RPMI8226 (cell line): ENCODE measurements around the gene PCDHA13.
A peak's percentile ranks its signal among the peaks of the same experiment; 100 is the strongest.
"Not testable (repeated sequence)": the region's sequence is repeated elsewhere in the genome, so short reads cannot be mapped to it uniquely, and the experiment has no call there.

Source experiments
- DNase-seq: peaks from one replicate; pipeline ENCODE4 v3.0.0-alpha.2; 2015

Gene PCDHA13

DNA sequence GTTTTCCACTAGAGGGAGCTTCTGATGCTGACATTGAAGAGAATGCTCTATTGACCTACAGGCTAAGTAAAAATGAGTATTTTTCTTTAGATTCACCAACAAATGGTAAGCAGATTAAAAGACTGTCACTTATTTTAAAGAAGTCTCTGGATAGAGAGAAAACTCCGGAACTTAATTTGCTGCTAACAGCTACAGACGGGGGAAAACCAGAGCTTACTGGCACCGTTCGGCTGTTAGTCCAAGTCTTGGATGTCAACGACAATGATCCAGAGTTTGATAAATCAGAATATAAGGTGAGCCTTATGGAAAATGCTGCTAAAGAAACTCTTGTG, 12.4 kb upstream of the PCDHA13 start:
- no peak for DNase-seq

DNA sequence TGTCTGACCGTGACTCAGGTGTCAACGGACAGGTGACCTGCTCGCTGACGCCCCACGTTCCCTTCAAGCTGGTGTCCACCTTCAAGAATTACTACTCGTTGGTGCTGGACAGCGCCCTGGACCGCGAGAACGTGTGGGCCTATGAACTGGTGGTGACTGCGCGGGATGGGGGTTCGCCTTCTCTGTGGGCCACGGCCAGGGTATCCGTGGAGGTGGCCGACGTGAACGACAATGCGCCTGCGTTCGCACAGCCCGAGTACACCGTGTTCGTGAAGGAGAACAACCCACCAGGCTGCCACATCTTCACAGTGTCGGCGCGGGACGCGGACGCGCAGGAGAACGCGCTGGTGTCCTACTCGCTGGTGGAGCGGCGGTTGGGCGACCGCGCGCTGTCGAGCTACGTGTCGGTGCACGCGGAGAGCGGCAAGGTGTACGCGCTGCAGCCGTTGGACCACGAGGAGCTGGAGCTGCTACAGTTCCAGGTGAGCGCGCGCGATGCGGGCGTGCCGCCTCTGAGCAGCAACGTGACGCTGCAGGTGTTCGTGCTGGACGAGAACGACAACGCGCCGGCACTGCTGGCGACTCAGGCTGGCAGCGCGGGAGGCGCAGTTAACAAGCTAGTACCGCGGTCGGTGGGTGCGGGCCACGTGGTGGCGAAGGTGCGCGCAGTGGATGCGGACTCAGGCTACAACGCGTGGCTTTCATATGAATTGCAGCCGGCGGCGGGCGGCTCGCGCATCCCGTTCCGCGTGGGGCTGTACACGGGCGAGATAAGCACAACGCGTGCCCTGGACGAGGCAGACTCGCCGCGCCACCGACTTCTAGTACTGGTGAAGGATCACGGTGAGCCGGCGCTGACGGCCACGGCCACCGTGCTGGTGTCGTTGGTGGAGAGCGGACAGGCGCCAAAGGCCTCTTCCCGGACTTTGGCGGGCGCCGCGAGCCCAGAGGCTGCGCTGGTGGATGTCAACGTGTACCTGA, 11.4 kb upstream of the PCDHA13 start:
- no peak for DNase-seq

DNA sequence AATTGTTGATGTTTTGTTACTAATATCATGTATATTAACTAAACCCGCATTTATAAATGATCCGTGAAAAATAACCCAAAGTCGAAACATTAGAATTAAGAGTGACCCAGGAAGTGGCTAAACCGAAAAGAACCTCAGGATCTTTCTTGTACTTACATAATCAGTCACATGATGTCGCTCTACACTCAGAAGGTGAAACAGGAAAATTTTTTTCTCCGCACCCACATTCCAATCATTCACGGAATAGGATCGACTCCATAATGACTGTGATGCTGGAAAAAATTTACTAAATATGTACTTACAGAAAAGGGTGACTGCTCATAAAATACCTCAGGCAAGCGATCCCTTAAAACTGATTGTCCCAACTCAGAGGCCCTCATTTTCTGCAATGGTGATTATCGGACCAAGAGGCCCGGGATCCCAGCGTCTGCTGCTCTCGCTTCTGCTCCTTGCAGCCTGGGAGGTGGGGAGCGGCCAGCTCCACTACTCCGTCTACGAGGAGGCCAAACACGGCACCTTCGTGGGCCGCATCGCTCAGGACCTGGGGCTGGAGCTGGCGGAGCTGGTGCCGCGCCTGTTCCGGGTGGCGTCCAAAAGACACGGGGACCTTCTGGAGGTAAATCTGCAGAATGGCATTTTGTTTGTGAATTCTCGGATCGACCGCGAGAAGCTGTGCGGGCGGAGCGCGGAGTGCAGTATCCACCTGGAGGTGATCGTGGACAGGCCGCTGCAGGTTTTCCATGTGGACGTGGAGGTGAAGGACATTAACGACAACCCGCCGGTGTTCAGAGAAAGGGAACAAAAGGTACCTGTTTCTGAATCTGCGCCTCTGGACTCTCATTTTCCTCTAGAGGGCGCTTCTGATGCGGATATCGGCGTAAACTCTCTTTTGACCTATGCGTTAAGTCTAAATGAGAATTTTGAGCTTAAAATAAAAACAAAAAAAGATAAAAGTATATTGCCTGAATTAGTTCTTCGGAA, 6.5 kb upstream of the PCDHA13 start, which contains the start of gene PCDHA12:
PCDHA12 (plus strand) TSS at position 224 of the 981 bp plus-strand sequence; CDS start at position 389, 165 bp downstream.
- DNase-seq = no peak

DNA sequence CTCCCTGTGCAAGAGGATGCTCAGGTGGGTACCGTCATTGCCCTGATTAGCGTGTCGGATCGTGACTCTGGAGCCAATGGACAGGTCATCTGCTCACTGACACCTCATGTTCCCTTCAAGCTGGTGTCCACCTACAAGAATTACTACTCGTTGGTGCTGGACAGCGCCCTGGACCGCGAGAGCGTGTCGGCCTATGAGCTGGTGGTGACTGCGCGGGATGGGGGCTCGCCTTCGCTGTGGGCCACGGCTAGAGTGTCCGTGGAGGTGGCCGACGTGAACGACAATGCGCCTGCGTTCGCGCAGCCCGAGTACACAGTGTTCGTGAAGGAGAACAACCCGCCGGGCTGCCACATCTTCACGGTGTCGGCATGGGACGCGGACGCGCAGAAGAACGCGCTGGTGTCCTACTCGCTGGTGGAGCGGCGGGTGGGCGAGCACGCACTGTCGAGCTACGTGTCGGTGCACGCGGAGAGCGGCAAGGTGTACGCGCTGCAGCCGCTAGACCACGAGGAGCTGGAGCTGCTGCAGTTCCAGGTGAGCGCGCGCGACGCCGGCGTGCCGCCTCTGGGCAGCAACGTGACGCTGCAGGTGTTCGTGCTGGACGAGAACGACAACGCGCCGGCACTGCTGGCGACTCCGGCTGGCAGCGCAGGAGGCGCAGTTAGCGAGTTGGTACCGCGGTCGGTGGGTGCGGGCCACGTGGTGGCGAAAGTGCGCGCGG, 5.2 kb upstream of the PCDHA13 start:
- not testable (repeated sequence) for DNase-seq

DNA sequence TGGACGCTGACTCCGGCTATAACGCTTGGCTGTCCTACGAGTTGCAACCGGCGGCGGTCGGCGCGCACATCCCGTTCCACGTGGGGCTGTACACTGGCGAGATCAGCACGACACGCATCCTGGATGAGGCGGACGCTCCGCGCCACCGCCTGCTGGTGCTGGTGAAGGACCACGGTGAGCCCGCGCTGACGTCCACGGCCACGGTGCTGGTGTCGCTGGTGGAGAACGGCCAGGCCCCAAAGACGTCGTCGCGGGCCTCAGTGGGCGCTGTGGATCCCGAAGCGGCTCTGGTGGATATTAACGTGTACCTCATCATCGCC, 4.7 kb upstream of the PCDHA13 start:
- DNase-seq = no peak

DNA sequence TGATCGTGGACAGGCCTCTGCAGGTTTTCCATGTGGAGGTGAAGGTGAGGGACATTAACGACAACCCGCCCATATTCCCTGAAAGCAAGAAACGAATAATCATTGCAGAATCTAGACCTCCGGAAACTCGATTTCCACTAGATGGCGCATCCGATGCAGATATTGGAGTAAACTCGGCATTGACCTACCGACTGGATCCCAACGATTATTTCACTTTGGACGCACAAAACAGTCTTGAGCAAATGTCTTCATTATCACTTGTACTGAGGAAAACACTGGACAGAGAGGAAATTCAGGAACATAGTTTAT, 621 bp downstream of the PCDHA13 start:
- no peak for DNase-seq

DNA sequence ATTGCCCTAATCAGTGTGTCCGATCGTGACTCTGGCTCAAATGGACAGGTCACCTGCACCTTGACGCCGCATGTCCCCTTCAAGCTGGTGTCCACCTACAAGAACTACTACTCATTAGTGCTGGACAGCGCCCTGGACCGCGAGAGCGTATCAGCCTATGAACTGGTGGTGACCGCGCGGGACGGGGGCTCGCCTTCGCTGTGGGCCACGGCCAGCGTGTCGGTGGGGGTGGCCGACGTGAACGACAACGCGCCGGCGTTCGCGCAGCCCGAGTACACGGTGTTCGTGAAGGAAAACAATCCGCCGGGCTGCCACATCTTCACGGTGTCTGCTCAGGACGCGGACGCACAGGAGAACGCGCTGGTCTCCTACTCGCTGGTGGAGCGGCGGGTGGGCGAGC, 1.4 kb downstream of the PCDHA13 start:
- DNase-seq = no peak

DNA sequence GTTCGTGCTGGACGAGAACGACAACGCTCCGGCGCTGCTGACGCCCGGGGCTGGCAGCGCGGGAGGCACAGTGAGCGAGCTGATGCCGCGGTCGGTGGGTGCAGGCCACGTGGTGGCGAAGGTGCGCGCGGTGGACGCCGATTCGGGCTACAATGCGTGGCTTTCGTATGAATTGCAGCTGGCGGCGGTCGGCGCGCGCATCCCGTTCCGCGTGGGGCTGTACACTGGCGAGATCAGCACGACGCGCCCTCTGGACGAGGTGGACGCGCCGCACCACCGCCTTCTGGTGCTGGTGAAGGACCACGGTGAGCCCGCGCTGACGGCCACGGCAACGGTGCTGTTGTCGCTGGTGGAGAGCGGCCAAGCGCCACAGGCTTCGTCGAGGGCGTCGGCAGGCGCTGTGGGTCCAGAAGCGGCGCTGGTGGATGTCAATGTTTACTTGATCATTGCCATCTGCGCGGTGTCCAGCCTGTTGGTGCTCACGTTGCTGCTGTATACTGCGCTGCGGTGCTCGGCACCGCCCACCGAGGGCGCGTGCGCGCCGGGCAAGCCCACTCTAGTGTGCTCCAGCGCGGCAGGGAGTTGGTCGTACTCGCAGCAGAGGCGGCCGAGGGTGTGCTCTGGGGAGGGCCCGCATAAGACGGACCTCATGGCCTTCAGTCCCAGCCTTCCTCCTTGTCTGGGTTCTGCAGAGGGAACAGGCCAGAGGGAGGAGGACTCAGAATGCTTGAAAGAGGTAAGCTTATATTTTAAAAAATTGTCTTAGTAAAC, 2.2 kb downstream of the PCDHA13 start:
- no peak for DNase-seq

DNA sequence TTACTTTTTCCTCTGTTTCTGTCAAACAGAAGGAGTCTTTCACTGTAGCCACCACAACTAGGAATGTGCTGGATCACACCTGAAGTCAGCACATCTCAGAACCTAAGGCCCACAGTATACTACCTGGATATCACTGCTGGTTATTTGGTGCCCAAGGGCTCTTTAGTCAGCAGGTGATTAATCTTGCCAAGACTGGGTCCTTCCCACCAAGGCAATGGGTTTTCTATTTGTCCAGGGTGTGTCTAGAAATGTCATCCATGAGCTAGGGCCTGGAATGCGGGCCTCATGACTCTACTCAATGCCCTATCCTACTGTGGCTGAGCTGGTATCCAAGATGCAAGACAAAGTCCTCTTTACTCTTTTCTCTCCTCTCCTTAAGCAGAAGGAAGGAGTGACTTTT, 34.4 kb downstream of the PCDHA13 start:
- no peak for DNase-seq

DNA sequence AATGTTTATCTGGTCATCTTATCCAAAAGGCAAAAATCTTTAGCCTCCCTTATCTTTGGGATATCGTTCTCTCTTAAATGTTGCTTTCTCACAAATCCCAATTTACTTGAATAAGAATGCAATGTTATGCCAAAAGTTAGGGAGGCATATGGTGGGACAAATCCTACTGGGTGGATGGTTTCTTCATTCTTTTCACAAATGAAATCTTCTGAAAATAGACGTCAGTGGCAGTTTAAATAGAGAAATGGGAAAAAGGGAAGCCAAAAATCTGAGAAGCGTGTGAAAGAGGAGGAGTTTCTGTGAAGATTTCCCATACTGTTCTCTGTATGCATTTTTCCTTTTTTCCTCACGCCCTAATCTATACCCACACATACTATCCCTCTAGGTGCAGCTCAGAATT, 41.7 kb downstream of the PCDHA13 start:
- no peak for DNase-seq

DNA sequence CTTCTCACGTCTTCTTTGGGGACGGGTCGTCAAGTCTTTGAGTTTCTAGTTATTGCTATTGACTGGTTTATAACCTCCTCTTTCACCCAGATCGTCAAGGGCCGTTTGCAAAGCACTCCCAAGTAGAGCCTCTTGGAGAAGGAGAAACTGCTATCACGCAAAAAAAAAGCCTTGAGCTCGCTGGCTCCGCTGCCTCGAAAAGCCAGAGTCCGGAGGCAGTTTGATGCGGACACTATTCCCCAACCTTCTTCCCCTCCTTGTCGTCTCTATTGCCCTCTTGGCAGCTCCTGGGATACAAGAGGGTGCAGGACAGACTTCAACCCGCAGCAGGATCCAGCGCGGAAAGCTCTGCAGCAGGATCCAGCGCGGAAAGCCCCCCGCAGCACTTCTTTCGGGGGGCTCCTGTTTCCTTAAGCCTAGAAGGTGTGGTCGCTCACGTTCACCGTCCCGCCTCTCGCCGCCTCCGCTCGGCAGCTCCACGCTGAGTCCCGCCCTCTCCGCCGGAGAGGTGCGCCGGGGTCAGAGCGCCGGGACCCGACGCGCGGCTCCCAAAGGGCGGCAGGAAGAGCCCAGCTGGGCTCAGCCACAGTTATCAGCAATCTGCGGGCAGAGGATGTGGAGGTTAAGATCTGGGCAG, 44.0 kb downstream of the PCDHA13 start, which contains the start of gene PCDHAC1:
PCDHAC1 (plus strand) TSS at position 494 of the 637 bp plus-strand sequence. CDS start 594 bp downstream, outside the sequence.
- no peak for DNase-seq

DNA sequence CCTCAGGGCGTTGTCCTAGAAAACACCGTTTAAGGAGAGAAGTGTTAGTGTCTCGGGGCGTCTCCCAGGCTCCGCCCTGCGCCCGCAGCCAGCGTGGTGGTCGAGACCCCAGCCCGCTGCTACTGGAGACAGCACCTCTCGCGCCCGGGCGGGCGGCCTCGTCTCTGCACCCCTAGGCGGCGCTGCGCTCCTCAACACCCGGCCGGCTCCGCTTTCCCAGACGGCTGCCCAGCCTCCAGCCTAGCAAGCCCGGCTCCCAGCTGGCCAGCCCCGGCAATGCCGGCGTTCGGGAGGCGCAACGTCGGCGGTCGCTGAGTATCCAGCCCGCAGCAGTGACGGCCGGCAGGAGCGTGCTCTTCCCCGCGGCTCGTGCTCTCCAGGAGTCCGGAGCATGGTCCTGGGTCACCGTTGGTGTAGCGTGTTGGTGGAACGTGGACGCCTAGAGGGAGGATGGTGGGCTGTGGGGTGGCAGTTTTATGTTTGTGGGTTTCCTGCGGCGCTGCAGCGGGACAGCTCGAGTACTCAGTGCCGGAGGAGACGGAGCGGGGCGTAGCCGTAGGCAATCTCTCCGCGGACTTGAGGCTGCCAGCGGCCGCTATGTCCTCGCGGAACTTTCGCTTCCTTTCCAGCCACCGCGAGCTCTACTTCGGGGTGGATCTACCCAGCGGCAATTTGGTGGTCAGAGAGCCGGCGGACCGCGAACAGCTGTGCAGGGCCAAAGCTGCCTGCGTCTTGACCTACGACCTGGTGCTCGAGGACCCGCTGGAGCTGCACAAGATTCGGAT, 44.7 kb downstream of the PCDHA13 start:
- peak; percentile 33 for DNase-seq

DNA sequence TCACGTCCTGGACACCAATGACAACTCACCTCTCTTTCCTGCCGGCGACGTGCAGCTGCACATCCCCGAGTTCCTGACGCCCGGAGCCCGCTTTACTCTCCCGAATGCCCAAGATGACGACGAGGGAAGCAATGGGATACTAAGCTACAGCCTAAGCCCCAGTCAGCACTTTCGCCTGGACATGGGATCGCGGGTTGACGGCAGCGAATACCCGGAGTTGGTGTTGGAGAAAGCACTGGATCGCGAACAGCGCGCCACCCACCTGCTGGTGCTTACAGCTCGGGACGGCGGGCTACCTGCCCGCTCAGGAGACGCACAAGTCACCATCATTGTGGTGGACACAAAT, 45.3 kb downstream of the PCDHA13 start:
- no peak for DNase-seq
